Fibroblast of pulmonary artery (primary cell): ENCODE results near the gene IBTK.
"Not testable (repeated sequence)": the region's sequence is repeated elsewhere in the genome, so short reads cannot be mapped to it uniquely, and the experiment has no call there.

Experiments
- DNase-seq: peaks from one replicate; pipeline ENCODE4 v3.0.0-alpha.2; 2010; ENCODE audit warnings: low read depth
- H3K4me3 ChIP-seq: replicated peaks from 2 replicates; pipeline ENCODE4 v1.5.1; 2011; ENCODE audit warnings: low read depth, mild to moderate bottlenecking, control low read depth, low read length, moderate library complexity
- TF ChIP-seq, protein P1 (sequence below): IDR thresholded peaks from 2 replicates; pipeline ENCODE4 v1.5.1; 2011; ENCODE audit warnings: mild to moderate bottlenecking, control low read depth, low read length, inconsistent platforms; ENCODE audit errors: missing control alignments

The IBTK gene

DNA sequence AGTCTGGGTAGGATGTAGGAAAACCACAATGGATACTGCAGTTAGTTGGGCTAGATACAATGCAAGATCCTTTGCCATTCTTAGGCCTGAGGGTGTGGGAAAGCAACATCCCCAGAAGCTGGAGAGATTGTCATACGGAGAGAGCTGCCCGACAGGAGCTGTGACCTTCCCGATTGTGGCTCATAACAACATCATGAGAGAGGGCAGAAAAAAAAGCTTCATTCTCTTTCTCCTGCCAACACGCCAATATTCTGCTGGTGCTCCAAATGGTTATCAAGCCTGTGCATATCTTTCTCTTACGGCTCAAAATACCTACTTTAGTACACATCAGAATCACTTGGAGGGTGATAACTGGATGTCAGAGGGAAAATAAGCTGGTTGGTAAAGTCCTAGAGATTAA is 81.1 kb downstream of the IBTK start:
- TF ChIP-seq, protein P1, sequence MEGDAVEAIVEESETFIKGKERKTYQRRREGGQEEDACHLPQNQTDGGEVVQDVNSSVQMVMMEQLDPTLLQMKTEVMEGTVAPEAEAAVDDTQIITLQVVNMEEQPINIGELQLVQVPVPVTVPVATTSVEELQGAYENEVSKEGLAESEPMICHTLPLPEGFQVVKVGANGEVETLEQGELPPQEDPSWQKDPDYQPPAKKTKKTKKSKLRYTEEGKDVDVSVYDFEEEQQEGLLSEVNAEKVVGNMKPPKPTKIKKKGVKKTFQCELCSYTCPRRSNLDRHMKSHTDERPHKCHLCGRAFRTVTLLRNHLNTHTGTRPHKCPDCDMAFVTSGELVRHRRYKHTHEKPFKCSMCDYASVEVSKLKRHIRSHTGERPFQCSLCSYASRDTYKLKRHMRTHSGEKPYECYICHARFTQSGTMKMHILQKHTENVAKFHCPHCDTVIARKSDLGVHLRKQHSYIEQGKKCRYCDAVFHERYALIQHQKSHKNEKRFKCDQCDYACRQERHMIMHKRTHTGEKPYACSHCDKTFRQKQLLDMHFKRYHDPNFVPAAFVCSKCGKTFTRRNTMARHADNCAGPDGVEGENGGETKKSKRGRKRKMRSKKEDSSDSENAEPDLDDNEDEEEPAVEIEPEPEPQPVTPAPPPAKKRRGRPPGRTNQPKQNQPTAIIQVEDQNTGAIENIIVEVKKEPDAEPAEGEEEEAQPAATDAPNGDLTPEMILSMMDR = no peak
- no peak overlapping the region for H3K4me3 ChIP-seq
- DNase-seq = no peak

GRCh38 chr6:82160255-82160990 is 87.1 kb downstream of the IBTK start:
- no peak overlapping the region for H3K4me3 ChIP-seq
- DNase-seq = no peak
- TF ChIP-seq, protein P1 = no peak

DNA sequence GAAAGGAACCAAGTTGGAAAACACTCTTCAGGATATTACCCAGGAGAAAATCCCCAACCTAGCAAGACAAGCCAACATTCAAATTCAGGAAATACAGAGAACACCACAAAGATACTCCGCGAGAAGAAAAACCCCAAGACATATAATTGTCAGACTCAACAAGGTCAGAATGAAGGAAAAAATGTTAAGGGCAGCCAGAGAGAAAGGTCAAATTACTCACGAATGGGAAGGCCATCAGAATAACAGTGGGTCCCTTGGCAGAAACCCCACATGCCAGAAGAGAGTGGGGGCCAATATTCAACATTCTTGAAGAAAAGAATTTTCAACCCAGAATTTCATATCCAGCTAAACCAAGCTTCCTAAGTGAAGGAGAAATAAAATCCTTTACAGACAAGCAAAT is 94.8 kb downstream of the IBTK start:
- not testable (repeated sequence) for H3K4me3 ChIP-seq, DNase-seq

- not testable (repeated sequence) for DNase-seq, H3K4me3 ChIP-seq
Observed at GRCh38 chr6:82151147-82151546, 96.4 kb downstream of the IBTK start.

GRCh38 chr6:82145926-82146452 is 101.6 kb downstream of the IBTK start:
- H3K4me3 ChIP-seq = no peak overlapping the region
- DNase-seq = no peak
- TF ChIP-seq, protein P1 = no peak

- no peak overlapping the region for H3K4me3 ChIP-seq
- peak; percentile 85 for DNase-seq
Observed at GRCh38 chr6:82144852-82145340, 102.6 kb downstream of the IBTK start.

GRCh38 chr6:82144007-82144851 is 103.3 kb downstream of the IBTK start:
- TF ChIP-seq, protein P1 = no peak
- no peak overlapping the region for H3K4me3 ChIP-seq
- DNase-seq = peak; percentile 92

More at GRCh38 chr6:82144852-82145340, 102.6 kb downstream of the IBTK start:
- TF ChIP-seq, protein P1 = no peak
